CD4-positive, alpha-beta T cell (primary cell): ENCODE measurements around the gene RNF7. TPM values are rescaled to one million over a fixed set of nuclear protein-coding genes. Genes with fewer than 3 reads are reported as not detected.

Experiments used
- ATAC-seq: fragments of 200-7000 bp; cut with Tn5 transposase; one replicate; pipeline ENCODE4 v1.10.0; 2022; ENCODE audit warnings: mild to moderate bottlenecking; ENCODE audit not compliant: poor library complexity
- CTCF ChIA-PET: fragments of 350-600 bp; sonication (Branson Sonifier 250); formaldehyde crosslinking; loops from one replicate; lab custom pipeline; 2021; ENCODE audit warnings: antibody characterized with exemption, inconsistent platforms; lab: Charles Lee
- POLR2A ChIA-PET: fragments of 350-600 bp; sonication (Branson Sonifier 250); formaldehyde crosslinking; loops from one replicate; lab custom pipeline; 2021; ENCODE audit warnings: antibody characterized with exemption, inconsistent platforms; lab: Charles Lee
- DNase-seq, 14 experiments: peaks; one replicate each; pipeline ENCODE4 v3.0.0-alpha.2; 2013 to 2020; ENCODE audit warnings: mixed read lengths in 2 of 14
- H3K27ac ChIP-seq, 2 donors: one replicate each; pipeline versions ENCODE4 v1.5.1 to v1.7.0; 2013; ENCODE audit warnings: low read length in 2 of 2, low read depth in 1 of 2, mild to moderate bottlenecking in 1 of 2
- H3K27me3 ChIP-seq, 2 experiments: 1 replicate in 1 of 2; 2 replicates in 1 of 2; pipeline versions ENCODE4 v1.6.1 to v1.7.0; 2013; ENCODE audit warnings: low read length in 2 of 2, control low read depth in 1 of 2, mild to moderate bottlenecking in 1 of 2, moderate library complexity in 1 of 2; ENCODE audit not compliant: insufficient read depth in 2 of 2, control insufficient read depth in 1 of 2
- H3K36me3 ChIP-seq: one replicate; pipeline ENCODE4 v1.6.1; 2013; ENCODE audit warnings: low read length, control low read depth; ENCODE audit not compliant: insufficient read depth
- H3K4me1 ChIP-seq: one replicate; pipeline ENCODE4 v1.6.1; 2013; ENCODE audit warnings: low read length, control low read depth; ENCODE audit not compliant: insufficient read depth
- H3K4me3 ChIP-seq: one replicate; pipeline ENCODE4 v1.5.1; 2013; ENCODE audit warnings: mild to moderate bottlenecking, low read length, moderate library complexity
- H3K9me3 ChIP-seq, 2 experiments: 1 replicate in 1 of 2; 2 replicates in 1 of 2; pipeline versions ENCODE4 v1.6.1 to v1.7.0; 2013; ENCODE audit warnings: low read length in 2 of 2, mild to moderate bottlenecking in 2 of 2, control low read depth in 1 of 2, moderate library complexity in 1 of 2; ENCODE audit not compliant: control insufficient read depth in 1 of 2, insufficient read depth in 1 of 2
- H3K27ac Mint-ChIP-seq: one replicate; pipeline ENCODE4 v1.8.0; 2020; ENCODE audit warnings: mixed read lengths
- H3K27me3 Mint-ChIP-seq: one replicate; pipeline ENCODE4 v1.8.0; 2021; ENCODE audit warnings: mixed read lengths
- H3K36me3 Mint-ChIP-seq: one replicate; pipeline ENCODE4 v1.8.0; 2021; ENCODE audit warnings: low read depth, mixed read lengths
- H3K4me1 Mint-ChIP-seq: one replicate; pipeline ENCODE4 v1.8.0; 2021; ENCODE audit warnings: low read depth, mixed read lengths
- H3K4me3 Mint-ChIP-seq: one replicate; pipeline ENCODE4 v1.8.0; 2020; ENCODE audit warnings: mild to moderate bottlenecking, mixed read lengths
- H3K9me3 Mint-ChIP-seq: one replicate; pipeline ENCODE4 v1.8.0; 2020; ENCODE audit warnings: mixed read lengths
- intact Hi-C, 2 experiments: fragments of 100-400 bp; cut with DNase I in 1 of 2; cut with micrococcal nuclease in 1 of 2; formaldehyde crosslinking; loops; one replicate each; pipeline versions ENCODE4 v1.15.1 to v1.9.0; 2023 to 2025; cut with DNase I, micrococcal nuclease
- total RNA-seq, 174 experiments: library from RNA in 2 of 174; stranded (reverse) in 2 of 174; gene quantifications; one replicate each; pipeline ENCODE4 v1.2.3 and lab custom pipeline; 2021 to 2026
- TF ChIP-seq, protein P1 (sequence below): fragments of 200-600 bp; IDR thresholded peaks from one replicate; pipeline ENCODE4 v1.8.0; 2022; ENCODE audit warnings: antibody characterized with exemption, mild to moderate bottlenecking

RNF7 gene
- total RNA-seq, 2 experiments from 2014 or later: 60.7 to 65.7 TPM

DNA sequence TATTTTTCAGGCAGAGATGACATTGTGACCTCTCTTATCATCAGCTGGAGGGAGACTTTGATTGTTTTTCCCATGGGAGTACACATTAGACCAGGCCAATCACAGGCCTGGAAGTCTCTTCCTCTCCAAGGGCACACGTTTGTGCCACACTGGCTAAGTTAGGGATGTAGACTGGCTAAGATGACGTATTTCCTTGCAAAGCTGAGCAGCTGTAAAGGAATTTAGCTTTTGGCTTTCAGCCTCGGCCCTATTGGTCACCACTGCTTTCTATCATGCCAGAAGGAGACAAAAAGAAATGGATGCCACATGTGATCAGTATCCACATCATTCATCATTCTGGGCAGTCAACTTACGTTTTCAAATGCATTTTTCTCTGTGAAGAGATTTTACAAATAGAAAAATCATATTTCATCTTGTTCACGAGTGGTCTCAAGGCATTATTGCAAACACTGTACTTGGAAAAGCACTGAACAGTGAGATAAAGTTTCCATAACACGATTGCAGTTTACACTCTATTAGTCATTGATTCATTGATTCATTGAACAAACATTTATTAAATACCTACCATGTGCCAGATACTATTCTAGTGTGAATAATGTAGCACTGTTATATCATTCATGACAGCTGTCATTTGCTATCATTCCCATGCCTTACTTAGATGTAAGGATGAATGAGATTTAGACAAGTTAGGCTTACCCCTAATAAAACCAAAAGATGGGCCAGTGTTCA lies 27.0 kb upstream of the RNF7 start:
- H3K36me3 ChIP-seq: no peaks in the 10 kb centered on the region
- no peak overlapping the region for H3K4me3 Mint-ChIP-seq
- no peak overlapping the region for H3K4me3 ChIP-seq
- no peak overlapping the region for H3K27ac ChIP-seq
- ChIA-PET CTCF (no interaction called here), POLR2A (no interaction called here)
- no peaks in the 10 kb centered on the region for H3K36me3 Mint-ChIP-seq
- H3K4me1 Mint-ChIP-seq: no peaks in the 10 kb centered on the region
- no peaks in the 10 kb centered on the region for H3K27me3 Mint-ChIP-seq
- no peaks in the 10 kb centered on the region for H3K4me1 ChIP-seq
- no peaks in the 10 kb centered on the region for H3K9me3 Mint-ChIP-seq
- ATAC-seq (no peak), DNase-seq (no peak)
- no peak overlapping the region for H3K27ac Mint-ChIP-seq
- TF ChIP-seq, protein P1, sequence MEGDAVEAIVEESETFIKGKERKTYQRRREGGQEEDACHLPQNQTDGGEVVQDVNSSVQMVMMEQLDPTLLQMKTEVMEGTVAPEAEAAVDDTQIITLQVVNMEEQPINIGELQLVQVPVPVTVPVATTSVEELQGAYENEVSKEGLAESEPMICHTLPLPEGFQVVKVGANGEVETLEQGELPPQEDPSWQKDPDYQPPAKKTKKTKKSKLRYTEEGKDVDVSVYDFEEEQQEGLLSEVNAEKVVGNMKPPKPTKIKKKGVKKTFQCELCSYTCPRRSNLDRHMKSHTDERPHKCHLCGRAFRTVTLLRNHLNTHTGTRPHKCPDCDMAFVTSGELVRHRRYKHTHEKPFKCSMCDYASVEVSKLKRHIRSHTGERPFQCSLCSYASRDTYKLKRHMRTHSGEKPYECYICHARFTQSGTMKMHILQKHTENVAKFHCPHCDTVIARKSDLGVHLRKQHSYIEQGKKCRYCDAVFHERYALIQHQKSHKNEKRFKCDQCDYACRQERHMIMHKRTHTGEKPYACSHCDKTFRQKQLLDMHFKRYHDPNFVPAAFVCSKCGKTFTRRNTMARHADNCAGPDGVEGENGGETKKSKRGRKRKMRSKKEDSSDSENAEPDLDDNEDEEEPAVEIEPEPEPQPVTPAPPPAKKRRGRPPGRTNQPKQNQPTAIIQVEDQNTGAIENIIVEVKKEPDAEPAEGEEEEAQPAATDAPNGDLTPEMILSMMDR: no peak
- intact Hi-C loops: no loop called here
- H3K9me3 ChIP-seq: no peaks in the 10 kb centered on the region
- H3K27me3 ChIP-seq: no peaks in the 10 kb centered on the region

DNA sequence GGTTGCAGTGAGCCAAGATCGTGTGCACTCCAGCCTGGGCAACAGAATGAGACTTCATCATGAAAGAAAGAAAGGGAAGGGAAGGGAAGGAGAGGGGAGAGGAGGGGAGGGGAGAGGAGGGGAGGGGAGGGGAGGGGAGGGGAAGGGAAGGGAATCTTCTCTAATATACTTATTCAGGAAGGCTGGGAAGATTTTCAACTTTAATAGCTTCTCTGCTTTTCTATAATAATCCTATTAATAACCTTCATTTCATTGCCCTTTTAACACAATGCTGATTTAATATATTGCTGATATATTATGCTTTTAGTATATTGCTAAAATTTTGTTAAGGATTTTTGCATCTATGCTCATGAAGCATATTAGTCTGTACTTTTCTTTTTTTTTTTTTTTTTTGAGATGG lies 23.4 kb upstream of the RNF7 start:
- Histone ChIP-seq H3K4me3 (no peak overlapping the region), H3K9me3 (no peaks in the 10 kb centered on the region), H3K4me1 (no peaks in the 10 kb centered on the region), H3K27ac (no peak overlapping the region), H3K27me3 (no peaks in the 10 kb centered on the region), H3K36me3 (no peaks in the 10 kb centered on the region)
- H3K36me3 Mint-ChIP-seq: no peaks in the 10 kb centered on the region
- no peak overlapping the region for H3K4me3 Mint-ChIP-seq
- DNase-seq: no peak
- no peaks in the 10 kb centered on the region for H3K9me3 Mint-ChIP-seq
- ATAC-seq: no peak
- intact Hi-C loops: no loop called here
- CTCF ChIA-PET: no interaction called here
- no peaks in the 10 kb centered on the region for H3K27me3 Mint-ChIP-seq
- POLR2A ChIA-PET: no interaction called here
- H3K27ac Mint-ChIP-seq: no peak overlapping the region
- TF ChIP-seq, protein P1: no peak
- no peaks in the 10 kb centered on the region for H3K4me1 Mint-ChIP-seq

DNA sequence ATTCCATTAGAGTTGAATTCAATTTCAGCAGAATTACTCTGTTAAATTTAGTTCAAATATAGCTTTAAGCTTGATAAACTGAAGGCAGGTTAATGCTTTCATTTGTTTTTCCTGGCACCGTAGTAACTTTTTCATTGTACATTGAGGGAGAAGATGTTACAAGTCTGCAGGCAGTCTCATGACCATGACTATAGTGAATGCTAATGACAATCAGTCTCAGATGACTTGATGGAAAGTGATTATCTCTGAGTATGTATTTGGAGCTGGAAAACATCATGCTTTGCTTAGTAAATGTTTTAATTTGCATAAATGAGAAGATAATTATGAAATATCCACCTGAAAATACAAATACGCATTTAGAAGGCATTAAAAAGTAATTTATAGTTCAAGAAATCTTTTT lies 16.0 kb upstream of the RNF7 start:
- TF ChIP-seq, protein P1: no peak
- no peaks in the 10 kb centered on the region for H3K9me3 Mint-ChIP-seq
- H3K27me3 ChIP-seq: peaks cover 0 to under 1% of the 10 kb centered on the region in 2 experiments
- H3K36me3 Mint-ChIP-seq: no peaks in the 10 kb centered on the region
- no peak for ATAC-seq
- H3K27ac ChIP-seq: no peak overlapping the region
- no peaks in the 10 kb centered on the region for H3K9me3 ChIP-seq
- no peak overlapping the region for H3K4me3 ChIP-seq
- POLR2A ChIA-PET: no interaction called here
- H3K4me3 Mint-ChIP-seq: no peak overlapping the region
- no peak overlapping the region for H3K27ac Mint-ChIP-seq
- intact Hi-C loops: no loop called here
- no peaks in the 10 kb centered on the region for H3K36me3 ChIP-seq
- CTCF ChIA-PET: interaction anchor here (0.6 kb wide), 1 partner anchor 144 kb away, joined by 4 read pairs; no protein-coding TSS in a partner anchor
- no peaks in the 10 kb centered on the region for H3K4me1 Mint-ChIP-seq
- H3K4me1 ChIP-seq: no peaks in the 10 kb centered on the region
- peaks cover 3% of the 10 kb centered on the region for H3K27me3 Mint-ChIP-seq
- no peak for DNase-seq
